CD4-positive, alpha-beta T cell (primary cell): ENCODE data around the gene HEXD. TPM values are rescaled to one million over a fixed set of nuclear protein-coding genes. Genes with fewer than 3 reads are reported as not detected.

Experiments used
- ATAC-seq: fragments of 200-7000 bp; cut with Tn5 transposase; one replicate; pipeline ENCODE4 v1.10.0; 2022; ENCODE audit warnings: mild to moderate bottlenecking; ENCODE audit not compliant: poor library complexity
- CTCF ChIA-PET: fragments of 350-600 bp; sonication (Branson Sonifier 250); formaldehyde crosslinking; loops from one replicate; lab custom pipeline; 2021; ENCODE audit warnings: antibody characterized with exemption, inconsistent platforms; lab: Charles Lee
- POLR2A ChIA-PET: fragments of 350-600 bp; sonication (Branson Sonifier 250); formaldehyde crosslinking; loops from one replicate; lab custom pipeline; 2021; ENCODE audit warnings: antibody characterized with exemption, inconsistent platforms; lab: Charles Lee
- DNase-seq, 14 experiments: peaks; one replicate each; pipeline ENCODE4 v3.0.0-alpha.2; 2013 to 2020; ENCODE audit warnings: mixed read lengths in 2 of 14
- H3K27ac ChIP-seq, 2 donors: one replicate each; pipeline versions ENCODE4 v1.5.1 to v1.7.0; 2013; ENCODE audit warnings: low read length in 2 of 2, low read depth in 1 of 2, mild to moderate bottlenecking in 1 of 2
- H3K27me3 ChIP-seq, 2 experiments: 1 replicate in 1 of 2; 2 replicates in 1 of 2; pipeline versions ENCODE4 v1.6.1 to v1.7.0; 2013; ENCODE audit warnings: low read length in 2 of 2, control low read depth in 1 of 2, mild to moderate bottlenecking in 1 of 2, moderate library complexity in 1 of 2; ENCODE audit not compliant: insufficient read depth in 2 of 2, control insufficient read depth in 1 of 2
- H3K36me3 ChIP-seq: one replicate; pipeline ENCODE4 v1.6.1; 2013; ENCODE audit warnings: low read length, control low read depth; ENCODE audit not compliant: insufficient read depth
- H3K4me1 ChIP-seq: one replicate; pipeline ENCODE4 v1.6.1; 2013; ENCODE audit warnings: low read length, control low read depth; ENCODE audit not compliant: insufficient read depth
- H3K4me3 ChIP-seq: one replicate; pipeline ENCODE4 v1.5.1; 2013; ENCODE audit warnings: mild to moderate bottlenecking, low read length, moderate library complexity
- H3K9me3 ChIP-seq, 2 experiments: 1 replicate in 1 of 2; 2 replicates in 1 of 2; pipeline versions ENCODE4 v1.6.1 to v1.7.0; 2013; ENCODE audit warnings: low read length in 2 of 2, mild to moderate bottlenecking in 2 of 2, control low read depth in 1 of 2, moderate library complexity in 1 of 2; ENCODE audit not compliant: control insufficient read depth in 1 of 2, insufficient read depth in 1 of 2
- H3K27ac Mint-ChIP-seq: one replicate; pipeline ENCODE4 v1.8.0; 2020; ENCODE audit warnings: mixed read lengths
- H3K27me3 Mint-ChIP-seq: one replicate; pipeline ENCODE4 v1.8.0; 2021; ENCODE audit warnings: mixed read lengths
- H3K36me3 Mint-ChIP-seq: one replicate; pipeline ENCODE4 v1.8.0; 2021; ENCODE audit warnings: low read depth, mixed read lengths
- H3K4me1 Mint-ChIP-seq: one replicate; pipeline ENCODE4 v1.8.0; 2021; ENCODE audit warnings: low read depth, mixed read lengths
- H3K4me3 Mint-ChIP-seq: one replicate; pipeline ENCODE4 v1.8.0; 2020; ENCODE audit warnings: mild to moderate bottlenecking, mixed read lengths
- H3K9me3 Mint-ChIP-seq: one replicate; pipeline ENCODE4 v1.8.0; 2020; ENCODE audit warnings: mixed read lengths
- intact Hi-C, 2 experiments: fragments of 100-400 bp; cut with DNase I in 1 of 2; cut with micrococcal nuclease in 1 of 2; formaldehyde crosslinking; loops; one replicate each; pipeline versions ENCODE4 v1.15.1 to v1.9.0; 2023 to 2025; cut with DNase I, micrococcal nuclease
- total RNA-seq, 174 experiments: library from RNA in 2 of 174; stranded (reverse) in 2 of 174; gene quantifications; one replicate each; pipeline ENCODE4 v1.2.3 and lab custom pipeline; 2021 to 2026
- TF ChIP-seq, protein P1 (sequence below): fragments of 200-600 bp; IDR thresholded peaks from one replicate; pipeline ENCODE4 v1.8.0; 2022; ENCODE audit warnings: antibody characterized with exemption, mild to moderate bottlenecking

Gene HEXD
- total RNA-seq, 2 experiments from 2014 or later = 27.8 to 31.2 TPM

DNA sequence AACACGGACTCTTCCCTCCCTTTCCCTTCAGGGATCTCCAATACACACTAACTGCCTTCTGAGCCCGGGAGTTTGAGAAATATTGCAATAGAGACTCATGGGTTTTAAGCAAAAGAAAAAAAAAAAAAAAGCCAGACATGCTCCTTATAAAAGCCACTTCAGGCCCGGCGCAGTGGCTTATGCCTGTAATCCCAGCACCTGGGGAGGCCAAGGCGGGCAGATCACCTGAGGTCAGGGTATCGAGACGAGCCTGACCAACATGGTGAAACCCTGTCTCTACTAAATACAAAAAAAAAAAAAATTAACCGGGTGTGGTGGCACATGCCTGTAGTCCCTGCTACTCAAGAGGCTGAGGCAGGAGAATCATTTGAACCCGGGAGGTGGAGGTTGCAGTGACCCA is 2.4 kb upstream of the HEXD start:
- no peak overlapping the region for H3K27ac Mint-ChIP-seq
- no peak overlapping the region for H3K27ac ChIP-seq
- TF ChIP-seq, protein P1, sequence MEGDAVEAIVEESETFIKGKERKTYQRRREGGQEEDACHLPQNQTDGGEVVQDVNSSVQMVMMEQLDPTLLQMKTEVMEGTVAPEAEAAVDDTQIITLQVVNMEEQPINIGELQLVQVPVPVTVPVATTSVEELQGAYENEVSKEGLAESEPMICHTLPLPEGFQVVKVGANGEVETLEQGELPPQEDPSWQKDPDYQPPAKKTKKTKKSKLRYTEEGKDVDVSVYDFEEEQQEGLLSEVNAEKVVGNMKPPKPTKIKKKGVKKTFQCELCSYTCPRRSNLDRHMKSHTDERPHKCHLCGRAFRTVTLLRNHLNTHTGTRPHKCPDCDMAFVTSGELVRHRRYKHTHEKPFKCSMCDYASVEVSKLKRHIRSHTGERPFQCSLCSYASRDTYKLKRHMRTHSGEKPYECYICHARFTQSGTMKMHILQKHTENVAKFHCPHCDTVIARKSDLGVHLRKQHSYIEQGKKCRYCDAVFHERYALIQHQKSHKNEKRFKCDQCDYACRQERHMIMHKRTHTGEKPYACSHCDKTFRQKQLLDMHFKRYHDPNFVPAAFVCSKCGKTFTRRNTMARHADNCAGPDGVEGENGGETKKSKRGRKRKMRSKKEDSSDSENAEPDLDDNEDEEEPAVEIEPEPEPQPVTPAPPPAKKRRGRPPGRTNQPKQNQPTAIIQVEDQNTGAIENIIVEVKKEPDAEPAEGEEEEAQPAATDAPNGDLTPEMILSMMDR = no peak
- POLR2A ChIA-PET = interaction anchor here (1.0 kb wide), 1 partner anchor 82 kb away, joined by 3 read pairs; the partner anchor contains the start of gene SECTM1
- no peak overlapping the region for H3K4me3 Mint-ChIP-seq
- H3K4me1 Mint-ChIP-seq = peaks cover 27% of the 10 kb centered on the region
- CTCF ChIA-PET = no interaction called here
- H3K27me3 Mint-ChIP-seq = no peaks in the 10 kb centered on the region
- H3K36me3 Mint-ChIP-seq = peaks cover 24% of the 10 kb centered on the region
- no peaks in the 10 kb centered on the region for H3K9me3 ChIP-seq
- intact Hi-C loops = loop anchor here (2.0 to 10.0 kb wide), 6 partner anchors 37 to 381 kb away; partner anchors contain the start of genes DCXR (in 2 of the 2), CYBC1 (in 1 of the 2), RAC3 (in 1 of the 2) and TBCD (in 1 of the 2)
- DNase-seq (no peak), ATAC-seq (no peak)
- H3K36me3 ChIP-seq = peaks cover 14% of the 10 kb centered on the region
- no peaks in the 10 kb centered on the region for H3K9me3 Mint-ChIP-seq
- no peak overlapping the region for H3K4me3 ChIP-seq
- H3K27me3 ChIP-seq = no peaks in the 10 kb centered on the region
- peaks cover 30% of the 10 kb centered on the region for H3K4me1 ChIP-seq

DNA sequence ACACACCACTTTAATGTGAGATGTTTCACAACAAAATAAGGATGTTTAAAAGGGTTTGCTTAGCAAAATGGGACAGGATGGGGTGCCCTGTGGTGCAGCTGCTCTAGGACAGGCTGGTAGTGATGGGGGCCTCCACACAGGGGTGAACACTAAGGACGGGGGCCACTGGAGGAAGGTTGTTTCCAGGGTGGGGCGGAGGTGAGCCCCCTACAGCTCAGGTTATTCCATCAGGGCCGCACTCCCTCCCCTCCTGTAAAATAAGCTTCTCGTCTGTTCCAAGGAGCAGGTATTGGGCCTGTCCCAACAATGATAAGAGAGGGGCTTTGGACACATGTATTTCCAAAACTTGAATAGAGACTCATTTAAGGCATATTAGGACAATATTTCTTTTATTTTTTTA is 1.9 kb upstream of the HEXD start:
- Mint-ChIP-seq H3K4me3 (peak overlapping the region; percentile 13), H3K36me3 (peaks cover 29% of the 10 kb centered on the region), H3K4me1 (peaks cover 27% of the 10 kb centered on the region), H3K27me3 (no peaks in the 10 kb centered on the region), H3K9me3 (no peaks in the 10 kb centered on the region), H3K27ac (no peak overlapping the region)
- ChIA-PET POLR2A (interaction anchor here (1.0 kb wide), 1 partner anchor 82 kb away, joined by 3 read pairs; the partner anchor contains the start of gene SECTM1), CTCF (no interaction called here)
- DNase-seq (no peak), ATAC-seq (no peak)
- TF ChIP-seq, protein P1 = no peak
- Histone ChIP-seq H3K27me3 (no peaks in the 10 kb centered on the region), H3K4me3 (no peak overlapping the region), H3K9me3 (no peaks in the 10 kb centered on the region), H3K36me3 (peaks cover 17% of the 10 kb centered on the region), H3K4me1 (peaks cover 30% of the 10 kb centered on the region), H3K27ac (no peak overlapping the region)
- intact Hi-C loops = loop anchor here (5.0 to 10.0 kb wide), 5 partner anchors 36 to 381 kb away; partner anchors contain the start of genes DCXR (in 2 of the 2), CYBC1 (in 1 of the 2), RAC3 (in 1 of the 2) and TBCD (in 1 of the 2)

DNA sequence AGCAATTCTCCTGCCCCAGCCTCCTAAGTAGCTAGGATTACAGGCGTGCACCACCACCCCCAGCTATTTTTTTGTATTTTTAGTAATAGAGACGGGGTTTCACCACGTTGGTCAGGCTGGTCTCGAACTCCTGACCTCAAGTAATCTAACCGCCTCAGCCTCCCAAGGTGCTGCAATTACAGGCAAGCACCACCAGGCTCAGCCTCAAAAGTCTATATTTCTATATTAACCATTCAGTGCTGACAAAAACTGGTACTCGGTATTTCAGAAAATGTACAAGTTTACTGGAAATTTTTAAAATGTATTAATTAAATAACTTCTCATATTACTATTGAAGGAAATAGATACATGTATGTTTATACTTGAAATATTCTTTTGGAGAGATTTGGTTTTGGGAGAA is 1.4 kb upstream of the HEXD start:
- TF ChIP-seq, protein P1 = no peak
- H3K27me3 ChIP-seq = no peaks in the 10 kb centered on the region
- Mint-ChIP-seq H3K36me3 (peaks cover 31% of the 10 kb centered on the region), H3K4me3 (no peak overlapping the region), H3K9me3 (no peaks in the 10 kb centered on the region), H3K27ac (no peak overlapping the region), H3K27me3 (no peaks in the 10 kb centered on the region), H3K4me1 (peaks cover 27% of the 10 kb centered on the region)
- no peaks in the 10 kb centered on the region for H3K9me3 ChIP-seq
- no peak for ATAC-seq
- no peak for DNase-seq
- CTCF ChIA-PET = no interaction called here
- H3K4me3 ChIP-seq = no peak overlapping the region
- H3K4me1 ChIP-seq = peaks cover 30% of the 10 kb centered on the region
- intact Hi-C loops = loop anchor here (5.0 to 10.0 kb wide), 5 partner anchors 36 to 382 kb away; partner anchors contain the start of genes DCXR (in 2 of the 2), CYBC1 (in 1 of the 2), RAC3 (in 1 of the 2) and TBCD (in 1 of the 2)
- H3K27ac ChIP-seq = no peak overlapping the region
- H3K36me3 ChIP-seq = peaks cover 18% of the 10 kb centered on the region
- POLR2A ChIA-PET = interaction anchor here (1.0 kb wide), 1 partner anchor 83 kb away, joined by 3 read pairs; the partner anchor contains the start of gene SECTM1
